GM19351 (cell line): ENCODE results near the gene NRL.

Source experiments
- ATAC-seq: cut with Tn5 transposase; IDR thresholded peaks from one replicate; pipeline ENCODE4 v1.9.1; 2021; ENCODE audit warnings: mild to moderate bottlenecking, moderate library complexity; ENCODE audit not compliant: unreplicated experiment

NRL gene

GRCh38 chr14:24068711-24069410 lies 45.9 kb downstream of the NRL start:
- ATAC-seq = no peak

- no peak for ATAC-seq
Measured at GRCh38 chr14:24067133-24068082, 47.3 kb downstream of the NRL start.

GRCh38 chr14:24066496-24067132 lies 48.1 kb downstream of the NRL start:
- no peak for ATAC-seq

- no peak for ATAC-seq
Measured at GRCh38 chr14:24065408-24065807, 49.3 kb downstream of the NRL start.

- ATAC-seq = no peak
Measured at GRCh38 chr14:24064856-24065255, 49.9 kb downstream of the NRL start.

GRCh38 chr14:24064091-24064795 lies 50.5 kb downstream of the NRL start:
- ATAC-seq = no peak

- no peak for ATAC-seq
Measured at GRCh38 chr14:24063263-24063836, 51.4 kb downstream of the NRL start.

- ATAC-seq = no peak
Measured at GRCh38 chr14:24062216-24062980, 52.4 kb downstream of the NRL start.

- ATAC-seq = no peak
Measured at GRCh38 chr14:24060984-24061913, 53.5 kb downstream of the NRL start.

GRCh38 chr14:24060443-24060842 lies 54.3 kb downstream of the NRL start:
- ATAC-seq = no peak

- ATAC-seq = no peak
Measured at GRCh38 chr14:24059841-24060388, 54.8 kb downstream of the NRL start.

- ATAC-seq = no peak
Measured at GRCh38 chr14:24058951-24059475, 55.7 kb downstream of the NRL start.

GRCh38 chr14:24058260-24058950 lies 56.3 kb downstream of the NRL start:
- ATAC-seq = no peak

- ATAC-seq = no peak
Measured at GRCh38 chr14:24057867-24058259, 56.9 kb downstream of the NRL start.

GRCh38 chr14:24057271-24057670 lies 57.5 kb downstream of the NRL start:
- no peak for ATAC-seq

- no peak for ATAC-seq
Measured at GRCh38 chr14:24056800-24057184, 58.0 kb downstream of the NRL start.

GRCh38 chr14:24055971-24056799 lies 58.6 kb downstream of the NRL start:
- no peak for ATAC-seq
